Measurements from ENCODE around the gene UCMA.

GRCh38 chr10:13257621-13258140 lies 23.5 kb upstream of the UCMA start:
- no peak for TF ChIP-seq CTCF (conservative IDR thresholded peaks at IDR 0.05)
- no peak for TF ChIP-seq ZFX (IDR thresholded peaks at IDR 0.05)
